Skeletal muscle satellite cell (primary cell): ENCODE data around the gene RAI14.

ENCODE experiments used
- H3K27me3 ChIP-seq: 2 replicates; pipeline ENCODE4 v1.7.0; 2013; ENCODE audit warnings: low read length; ENCODE audit not compliant: control insufficient read depth, insufficient read depth
- H3K36me3 ChIP-seq: 2 replicates; pipeline ENCODE4 v1.7.0; 2013; ENCODE audit warnings: mild to moderate bottlenecking, control low read depth, low read length; ENCODE audit not compliant: insufficient read depth
- H3K4me1 ChIP-seq: 2 replicates; pipeline ENCODE4 v1.7.0; 2013; ENCODE audit warnings: low read length; ENCODE audit not compliant: control insufficient read depth, insufficient read depth
- H3K4me2 ChIP-seq: 2 replicates; pipeline ENCODE4 v1.7.0; 2013; ENCODE audit warnings: mild to moderate bottlenecking, low read length
- H3K4me3 ChIP-seq: 2 replicates; pipeline ENCODE4 v1.7.0; 2013; ENCODE audit warnings: low read length
- H3K9ac ChIP-seq: 2 replicates; pipeline ENCODE4 v1.7.0; 2013; ENCODE audit warnings: mild to moderate bottlenecking, low read depth, low read length, moderate library complexity
- H3K9me3 ChIP-seq: replicated peaks from 2 replicates; pipeline ENCODE4 v1.7.0; 2013; ENCODE audit warnings: mild to moderate bottlenecking, control low read depth, low read length

Gene RAI14

GRCh38 chr5:34789639-34790038, 133.5 kb downstream of the RAI14 start:
- Histone ChIP-seq H3K27me3 (no peaks in the 10 kb centered on the region), H3K4me2 (no peak overlapping the region), H3K4me3 (no peak overlapping the region), H3K4me1 (peaks cover 15% of the 10 kb centered on the region), H3K9me3 (no peaks in the 10 kb centered on the region), H3K9ac (no peak overlapping the region), H3K36me3 (peaks cover 11% of the 10 kb centered on the region)

DNA sequence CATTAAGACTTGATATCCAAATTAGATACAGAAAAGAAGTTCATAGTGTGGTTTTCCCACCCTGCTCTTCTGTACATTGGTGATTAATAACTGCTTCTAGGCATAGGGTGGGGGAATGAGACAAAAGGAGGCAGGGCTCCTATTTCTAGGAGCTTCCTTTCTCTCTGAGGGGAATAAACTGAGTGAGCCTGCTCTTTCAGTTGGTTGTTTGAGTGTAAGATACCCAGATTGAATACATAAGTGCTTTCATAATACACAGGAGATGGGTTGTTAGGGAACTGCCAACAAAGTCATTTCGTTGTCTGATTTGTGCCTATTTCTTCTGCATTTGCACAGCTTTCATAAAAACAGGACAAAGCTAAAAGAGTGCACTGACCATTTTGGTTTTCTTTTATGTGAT, 133.9 kb downstream of the RAI14 start:
- no peak overlapping the region for H3K4me2 ChIP-seq
- H3K27me3 ChIP-seq = no peaks in the 10 kb centered on the region
- peaks cover 15% of the 10 kb centered on the region for H3K4me1 ChIP-seq
- no peak overlapping the region for H3K4me3 ChIP-seq
- H3K9me3 ChIP-seq = no peaks in the 10 kb centered on the region
- no peak overlapping the region for H3K9ac ChIP-seq
- H3K36me3 ChIP-seq = peaks cover 14% of the 10 kb centered on the region

GRCh38 chr5:34791761-34792244, 135.7 kb downstream of the RAI14 start:
- Histone ChIP-seq H3K36me3 (peaks cover 21% of the 10 kb centered on the region), H3K4me1 (peaks cover 15% of the 10 kb centered on the region), H3K27me3 (no peaks in the 10 kb centered on the region), H3K4me2 (no peak overlapping the region), H3K4me3 (no peak overlapping the region), H3K9me3 (no peaks in the 10 kb centered on the region), H3K9ac (no peak overlapping the region)

DNA sequence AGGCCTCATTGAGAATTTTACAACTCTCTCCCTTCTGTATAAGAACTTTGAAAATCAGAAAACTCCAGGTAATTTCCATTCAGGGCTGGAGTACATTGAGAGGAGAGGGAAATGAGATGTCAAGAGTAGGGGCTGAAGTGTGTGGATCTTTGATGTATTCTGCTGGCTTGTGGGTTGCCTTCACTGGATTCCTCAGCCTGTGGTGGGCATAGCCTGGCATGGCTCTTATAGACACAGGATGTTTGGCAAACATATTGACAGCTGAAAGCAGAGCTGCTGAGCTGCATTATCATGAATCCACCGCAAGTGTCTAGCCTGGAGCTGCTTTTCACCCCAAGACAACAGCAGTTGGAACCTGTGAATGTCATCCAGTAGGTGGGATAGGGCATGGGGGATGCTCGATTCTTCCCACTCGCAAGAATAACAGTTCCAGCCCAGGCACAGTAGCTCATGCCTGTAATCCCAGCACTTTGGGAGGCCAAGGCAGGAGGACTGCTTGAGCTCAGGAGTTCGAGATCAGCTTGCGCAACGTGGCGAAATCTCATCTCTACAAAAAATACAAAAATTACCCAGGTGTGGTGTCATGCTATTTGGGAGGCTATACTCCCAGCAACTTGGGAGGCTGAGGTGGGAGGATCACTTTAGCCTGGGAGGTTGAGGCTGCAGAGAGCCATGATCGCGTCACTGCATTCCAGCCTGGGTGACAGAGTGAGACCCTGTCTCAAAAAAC, 146.9 kb downstream of the RAI14 start:
- Histone ChIP-seq H3K4me1 (no peaks in the 10 kb centered on the region), H3K4me3 (no peak overlapping the region), H3K9ac (no peak overlapping the region), H3K4me2 (no peak overlapping the region), H3K9me3 (no peaks in the 10 kb centered on the region), H3K36me3 (peaks cover 86% of the 10 kb centered on the region), H3K27me3 (no peaks in the 10 kb centered on the region)

DNA sequence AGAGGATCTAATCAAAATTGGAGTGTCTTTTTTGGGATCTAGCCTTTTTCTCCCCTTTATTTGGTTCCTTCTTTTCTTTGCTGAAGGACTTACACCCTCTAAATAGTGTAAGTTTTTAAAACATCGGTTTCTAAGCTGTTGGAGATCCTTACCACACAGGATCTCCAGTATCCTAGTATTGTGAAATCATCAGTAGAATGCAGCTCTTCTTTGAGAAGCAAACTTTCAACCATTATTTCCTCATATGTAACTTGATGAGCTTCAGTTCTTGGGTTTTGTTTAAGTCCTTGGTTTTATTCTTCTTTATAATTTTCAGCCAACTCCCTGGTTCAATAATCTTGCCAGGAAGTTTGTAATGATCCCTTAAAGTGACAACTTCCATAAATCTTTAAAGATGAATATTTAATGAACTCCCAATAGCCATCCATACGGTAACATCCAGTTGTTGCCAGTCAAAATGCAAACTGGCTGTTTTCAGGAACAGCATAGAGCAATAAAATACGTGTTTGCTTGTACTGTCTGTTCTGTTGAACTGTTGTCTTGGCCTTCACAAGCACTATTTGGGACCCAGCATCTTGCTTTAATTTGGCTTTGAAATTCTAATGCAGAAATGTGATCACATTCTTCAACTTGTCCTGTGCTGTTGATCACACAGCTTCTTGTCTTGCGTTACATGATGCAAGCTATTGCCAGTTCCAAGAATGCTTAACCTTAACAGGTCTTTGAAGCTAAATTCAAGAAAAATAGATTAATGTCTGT, 148.0 kb downstream of the RAI14 start:
- H3K4me3 ChIP-seq = no peak overlapping the region
- H3K9ac ChIP-seq = no peak overlapping the region
- H3K4me2 ChIP-seq = no peak overlapping the region
- H3K9me3 ChIP-seq = no peaks in the 10 kb centered on the region
- H3K36me3 ChIP-seq = peaks cover 86% of the 10 kb centered on the region
- H3K4me1 ChIP-seq = no peaks in the 10 kb centered on the region
- no peaks in the 10 kb centered on the region for H3K27me3 ChIP-seq

- Histone ChIP-seq H3K36me3 (peaks cover 87% of the 10 kb centered on the region), H3K9ac (no peak overlapping the region), H3K9me3 (no peaks in the 10 kb centered on the region), H3K4me1 (no peaks in the 10 kb centered on the region), H3K4me2 (no peak overlapping the region), H3K27me3 (no peaks in the 10 kb centered on the region), H3K4me3 (no peak overlapping the region)
Observed at GRCh38 chr5:34804913-34805312, 148.8 kb downstream of the RAI14 start.

GRCh38 chr5:34806532-34806931, 150.4 kb downstream of the RAI14 start:
- Histone ChIP-seq H3K27me3 (no peaks in the 10 kb centered on the region), H3K4me1 (peaks cover 9% of the 10 kb centered on the region), H3K9ac (no peak overlapping the region), H3K36me3 (peaks cover 86% of the 10 kb centered on the region), H3K4me3 (no peak overlapping the region), H3K4me2 (no peak overlapping the region), H3K9me3 (no peaks in the 10 kb centered on the region)

DNA sequence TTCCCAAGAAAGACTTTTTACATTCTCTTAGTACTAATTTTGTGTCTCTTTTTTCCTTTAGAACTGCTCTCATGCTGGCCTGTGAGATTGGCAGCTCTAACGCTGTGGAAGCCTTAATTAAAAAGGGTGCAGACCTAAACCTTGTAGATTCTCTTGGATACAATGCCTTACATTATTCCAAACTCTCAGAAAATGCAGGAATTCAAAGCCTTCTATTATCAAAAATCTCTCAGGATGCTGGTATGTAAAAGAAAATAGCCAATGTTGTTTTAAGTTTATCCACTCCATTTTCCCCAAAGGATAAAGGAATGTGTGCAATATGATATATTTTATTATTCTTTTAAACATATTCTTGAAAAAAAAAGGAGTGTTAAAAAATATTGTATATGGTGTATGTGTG, 155.6 kb downstream of the RAI14 start:
- H3K27me3 ChIP-seq = no peaks in the 10 kb centered on the region
- H3K4me2 ChIP-seq = no peak overlapping the region
- no peak overlapping the region for H3K9ac ChIP-seq
- H3K4me3 ChIP-seq = no peak overlapping the region
- H3K4me1 ChIP-seq = peaks cover 12% of the 10 kb centered on the region
- H3K9me3 ChIP-seq = no peaks in the 10 kb centered on the region
- H3K36me3 ChIP-seq = peaks cover 80% of the 10 kb centered on the region

DNA sequence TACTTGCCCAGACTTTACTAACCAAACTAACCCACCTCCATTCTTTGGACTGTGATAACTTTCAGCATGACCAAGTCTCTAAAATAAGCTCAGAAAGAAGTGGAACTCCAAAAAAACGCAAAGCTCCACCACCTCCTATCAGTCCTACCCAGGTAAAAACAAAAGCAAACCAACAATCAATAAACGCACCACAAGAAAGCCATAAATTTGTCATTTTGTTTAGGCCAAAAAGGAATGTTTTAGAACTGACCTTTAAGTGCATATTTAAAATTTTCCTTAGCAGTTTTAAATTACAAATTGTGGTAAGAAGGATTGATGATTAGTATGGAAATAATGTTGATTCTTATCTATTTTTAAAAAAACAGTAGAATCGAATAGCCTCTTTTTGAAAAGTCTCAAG, 157.4 kb downstream of the RAI14 start:
- Histone ChIP-seq H3K4me3 (no peak overlapping the region), H3K36me3 (peaks cover 82% of the 10 kb centered on the region), H3K9ac (no peak overlapping the region), H3K4me2 (no peak overlapping the region), H3K9me3 (no peaks in the 10 kb centered on the region), H3K27me3 (no peaks in the 10 kb centered on the region), H3K4me1 (peaks cover 12% of the 10 kb centered on the region)

DNA sequence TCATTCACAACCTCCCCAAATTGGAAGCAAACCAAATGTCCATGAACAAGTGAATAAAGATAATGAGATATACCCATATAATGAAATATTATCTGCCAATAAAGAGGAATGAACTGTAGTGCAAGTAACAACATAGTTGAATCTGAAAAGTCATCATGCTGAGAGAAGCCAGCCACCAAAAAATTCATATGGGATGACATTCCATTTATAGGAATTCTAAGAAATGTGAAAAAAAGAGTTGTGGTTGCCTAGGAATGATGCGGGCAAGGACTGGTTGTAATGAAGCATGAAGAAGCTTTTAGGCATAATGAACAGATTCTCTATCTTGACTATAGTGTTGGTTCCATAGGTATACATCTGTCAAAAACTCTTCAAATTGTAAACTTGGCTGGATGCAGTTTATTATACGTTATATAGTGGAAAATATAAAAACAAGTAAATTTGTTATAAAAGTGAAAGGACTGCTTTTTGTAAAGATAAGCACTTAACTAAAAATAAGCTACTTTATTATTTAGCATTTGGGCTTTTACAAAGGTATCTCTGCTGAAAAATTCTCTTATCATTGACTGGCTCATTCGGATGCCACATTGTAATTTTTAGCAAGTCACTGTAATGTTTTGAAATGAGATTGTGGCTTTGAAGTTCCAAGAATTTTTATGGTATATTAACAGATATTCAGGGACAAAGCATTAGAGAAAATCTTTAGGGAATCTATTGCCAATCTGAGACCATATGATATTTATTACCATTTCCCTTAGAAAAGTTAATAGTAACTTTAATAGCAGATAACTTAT, 161.6 kb downstream of the RAI14 start:
- Histone ChIP-seq H3K4me3 (no peak overlapping the region), H3K9ac (no peak overlapping the region), H3K27me3 (no peaks in the 10 kb centered on the region), H3K4me1 (no peaks in the 10 kb centered on the region), H3K4me2 (no peak overlapping the region), H3K9me3 (no peaks in the 10 kb centered on the region), H3K36me3 (peaks cover 88% of the 10 kb centered on the region)

DNA sequence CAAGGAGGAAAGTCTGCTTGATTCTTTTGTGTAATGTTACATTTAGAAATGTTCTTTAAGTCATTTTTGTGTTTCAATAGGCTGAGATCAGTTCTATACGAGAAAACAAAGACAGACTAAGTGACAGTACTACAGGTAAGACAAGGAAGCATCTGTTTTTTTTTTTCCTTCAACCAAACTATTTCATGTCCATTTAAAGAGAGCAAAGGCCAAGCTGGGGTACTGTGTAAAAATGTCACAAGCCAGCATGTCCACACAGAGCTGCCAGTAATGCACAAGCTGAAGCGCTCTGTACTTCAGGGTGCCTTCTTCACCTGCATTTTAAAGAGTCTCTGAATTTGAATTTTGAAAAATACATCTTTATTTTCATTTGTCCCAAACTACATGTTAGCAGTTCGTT, 162.6 kb downstream of the RAI14 start:
- H3K36me3 ChIP-seq = peaks cover 88% of the 10 kb centered on the region
- no peak overlapping the region for H3K4me2 ChIP-seq
- no peak overlapping the region for H3K9ac ChIP-seq
- H3K27me3 ChIP-seq = no peaks in the 10 kb centered on the region
- no peaks in the 10 kb centered on the region for H3K4me1 ChIP-seq
- H3K9me3 ChIP-seq = no peaks in the 10 kb centered on the region
- no peak overlapping the region for H3K4me3 ChIP-seq
